ENCODE results near the gene MYH7.

Gene MYH7

GRCh38 chr14:23436327-23437132 is 1.1 kb upstream of the MYH7 start:
- Histone ChIP-seq H3K4me1 (ENCODE audit: control insufficient read depth, insufficient read depth, low read length) (no peaks in the 10 kb centered on the region), H3K4me3 (ENCODE audit: low read depth, low read length) (no peak overlapping the region), H3K9me3 (ENCODE audit: control insufficient read depth, insufficient read depth, low read depth, low read length) (no peaks in the 10 kb centered on the region), H3K36me3 (ENCODE audit: control insufficient read depth in 2 of 2, insufficient read depth in 1 of 2, low read length in 2 of 2) (no peaks in the 10 kb centered on the region), H3K27ac (ENCODE audit: extremely low read depth, low read depth, low read length) (no peak overlapping the region)
- TF ChIP-seq PRDM1 (tag by site-specific recombination; IDR thresholded peaks at IDR 0.05) (no peak), ZNF580 (tag by site-specific recombination; IDR thresholded peaks at IDR 0.05) (no peak), ZNF660 (tag by site-specific recombination; IDR thresholded peaks at IDR 0.05) (no peak), PRDM2 (tag by site-specific recombination; IDR thresholded peaks at IDR 0.05; ENCODE audit: borderline replicate concordance) (no peak), ZBTB21 (tag by site-specific recombination; IDR thresholded peaks at IDR 0.05) (no peak)
- TF ChIP-seq, protein P1, sequence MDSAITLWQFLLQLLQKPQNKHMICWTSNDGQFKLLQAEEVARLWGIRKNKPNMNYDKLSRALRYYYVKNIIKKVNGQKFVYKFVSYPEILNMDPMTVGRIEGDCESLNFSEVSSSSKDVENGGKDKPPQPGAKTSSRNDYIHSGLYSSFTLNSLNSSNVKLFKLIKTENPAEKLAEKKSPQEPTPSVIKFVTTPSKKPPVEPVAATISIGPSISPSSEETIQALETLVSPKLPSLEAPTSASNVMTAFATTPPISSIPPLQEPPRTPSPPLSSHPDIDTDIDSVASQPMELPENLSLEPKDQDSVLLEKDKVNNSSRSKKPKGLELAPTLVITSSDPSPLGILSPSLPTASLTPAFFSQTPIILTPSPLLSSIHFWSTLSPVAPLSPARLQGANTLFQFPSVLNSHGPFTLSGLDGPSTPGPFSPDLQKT (IDR thresholded peaks at IDR 0.05; ENCODE audit: borderline replicate concordance, low read depth, low read length) = no peak
- ChIA-PET CTCF (interaction anchor here (0.9 kb wide), 1 partner anchor 13 kb away, joined by 6 read pairs; no protein-coding TSS in a partner anchor), POLR2A (no interaction called here)

GRCh38 chr14:23434488-23435222 is 805 bp downstream of the MYH7 start:
- no peak overlapping the region for H3K27ac ChIP-seq (ENCODE audit: extremely low read depth, low read depth, low read length)
- H3K9me3 ChIP-seq (ENCODE audit: control insufficient read depth, insufficient read depth, low read depth, low read length) = no peaks in the 10 kb centered on the region
- H3K4me1 ChIP-seq (ENCODE audit: control insufficient read depth, insufficient read depth, low read length) = no peaks in the 10 kb centered on the region
- CTCF ChIA-PET = no interaction called here
- POLR2A ChIA-PET = no interaction called here
- H3K4me3 ChIP-seq (ENCODE audit: low read depth, low read length) = no peak overlapping the region
- no peaks in the 10 kb centered on the region for H3K36me3 ChIP-seq (ENCODE audit: control insufficient read depth in 2 of 2, insufficient read depth in 1 of 2, low read length in 2 of 2)
- TF ChIP-seq KLF16 (tag by site-specific recombination; IDR thresholded peaks at IDR 0.05) (no peak), ZNF133 (tag by site-specific recombination; IDR thresholded peaks at IDR 0.05) (no peak), ZNF266 (tag by site-specific recombination; IDR thresholded peaks at IDR 0.05; ENCODE audit: low read depth) (no peak), ZNF146 (tag by site-specific recombination; IDR thresholded peaks at IDR 0.05) (no peak), ZNF776 (tag by site-specific recombination; IDR thresholded peaks at IDR 0.05; ENCODE audit: borderline replicate concordance) (no peak), HOXC10 (CRISPR knock-in tag; IDR thresholded peaks at IDR 0.05) (no peak), ZBTB1 (tag by site-specific recombination; IDR thresholded peaks at IDR 0.05) (no peak), ZNF24 (tag by site-specific recombination; IDR thresholded peaks at IDR 0.05) (no peak), ZNF785 (tag by site-specific recombination; IDR thresholded peaks at IDR 0.05) (no peak), MEIS1 (CRISPR knock-in tag; IDR thresholded peaks at IDR 0.05; ENCODE audit: borderline replicate concordance) (no peak), ZNF843 (tag by site-specific recombination; IDR thresholded peaks at IDR 0.05) (no peak), TSHZ1 (tag by site-specific recombination; IDR thresholded peaks at IDR 0.05; ENCODE audit: borderline replicate concordance) (no peak)
- TF ChIP-seq, protein P2, sequence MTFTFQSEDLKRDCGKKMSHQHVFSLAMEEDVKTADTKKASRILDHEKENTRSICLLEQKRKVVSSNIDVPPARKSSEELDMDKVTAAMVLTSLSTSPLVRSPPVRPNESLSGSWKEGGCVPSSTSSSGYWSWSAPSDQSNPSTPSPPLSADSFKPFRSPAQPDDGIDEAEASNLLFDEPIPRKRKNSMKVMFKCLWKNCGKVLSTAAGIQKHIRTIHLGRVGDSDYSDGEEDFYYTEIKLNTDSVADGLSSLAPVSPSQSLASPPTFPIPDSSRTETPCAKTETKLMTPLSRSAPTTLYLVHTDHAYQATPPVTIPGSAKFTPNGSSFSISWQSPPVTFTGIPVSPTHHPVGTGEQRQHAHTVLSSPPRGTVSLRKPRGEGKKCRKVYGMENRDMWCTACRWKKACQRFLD (tag by site-specific recombination; IDR thresholded peaks at IDR 0.05) = no peak

Data from HEK293 (cell line).